Naive B cell (primary cell): Measurements from ENCODE around the gene SYNGAP1. TPM values are rescaled to one million over a fixed set of nuclear protein-coding genes. Genes with fewer than 3 reads are reported as not detected.

ENCODE experiments used
- ATAC-seq, 2 donors: fragments of 150-1000 bp; cut with Tn5 transposase; 2 replicates each; pipeline ENCODE4 v1.10.0; 2021; ENCODE audit warnings: low read depth in 2 of 2, mild to moderate bottlenecking in 2 of 2, moderate library complexity in 2 of 2
- DNase-seq: peaks from one replicate; pipeline ENCODE4 v3.0.0; 2022
- H3K27ac Mint-ChIP-seq, 6 donors: one replicate each; pipeline ENCODE4 v1.8.0; 2020 to 2022; ENCODE audit warnings: mild to moderate bottlenecking in 6 of 6, mixed read lengths in 6 of 6, moderate library complexity in 5 of 6, inconsistent platforms in 2 of 6
- H3K27me3 Mint-ChIP-seq, 3 donors: one replicate each; pipeline ENCODE4 v1.8.0; 2021 to 2022; ENCODE audit warnings: mixed read lengths in 3 of 3, mild to moderate bottlenecking in 1 of 3
- H3K36me3 Mint-ChIP-seq, 2 donors: one replicate each; pipeline ENCODE4 v1.8.0; 2020 to 2022; ENCODE audit warnings: mixed read lengths in 2 of 2, inconsistent platforms in 1 of 2, mild to moderate bottlenecking in 1 of 2
- H3K4me1 Mint-ChIP-seq, 3 donors: one replicate each; pipeline ENCODE4 v1.8.0; 2020 to 2022; ENCODE audit warnings: mixed read lengths in 3 of 3, inconsistent platforms in 1 of 3, mild to moderate bottlenecking in 1 of 3, moderate library complexity in 1 of 3
- H3K4me3 Mint-ChIP-seq, 8 donors: one replicate each; pipeline ENCODE4 v1.8.0; 2020 to 2022; ENCODE audit warnings: mild to moderate bottlenecking in 8 of 8, mixed read lengths in 8 of 8, moderate library complexity in 8 of 8, inconsistent platforms in 2 of 8
- H3K9me3 Mint-ChIP-seq, 7 donors: one replicate each; pipeline ENCODE4 v1.8.0; 2020 to 2022; ENCODE audit warnings: mixed read lengths in 7 of 7, mild to moderate bottlenecking in 5 of 7, inconsistent platforms in 2 of 7, moderate library complexity in 1 of 7
- polyA plus RNA-seq, 6 donors: library from polyadenylated mRNA; unstranded; fragments of 300-500 nt; fragmentation: Illumina TruSeq; gene quantifications; one replicate each; pipeline ENCODE4 v1.2.3, GENCODE V29; 2021; ENCODE audit warnings: low read depth in 6 of 6

Gene SYNGAP1
- polyA plus RNA-seq, 6 donors from 2014 or later, result 0.25 to 1.9 (median 0.48) TPM; not detected in 1

DNA sequence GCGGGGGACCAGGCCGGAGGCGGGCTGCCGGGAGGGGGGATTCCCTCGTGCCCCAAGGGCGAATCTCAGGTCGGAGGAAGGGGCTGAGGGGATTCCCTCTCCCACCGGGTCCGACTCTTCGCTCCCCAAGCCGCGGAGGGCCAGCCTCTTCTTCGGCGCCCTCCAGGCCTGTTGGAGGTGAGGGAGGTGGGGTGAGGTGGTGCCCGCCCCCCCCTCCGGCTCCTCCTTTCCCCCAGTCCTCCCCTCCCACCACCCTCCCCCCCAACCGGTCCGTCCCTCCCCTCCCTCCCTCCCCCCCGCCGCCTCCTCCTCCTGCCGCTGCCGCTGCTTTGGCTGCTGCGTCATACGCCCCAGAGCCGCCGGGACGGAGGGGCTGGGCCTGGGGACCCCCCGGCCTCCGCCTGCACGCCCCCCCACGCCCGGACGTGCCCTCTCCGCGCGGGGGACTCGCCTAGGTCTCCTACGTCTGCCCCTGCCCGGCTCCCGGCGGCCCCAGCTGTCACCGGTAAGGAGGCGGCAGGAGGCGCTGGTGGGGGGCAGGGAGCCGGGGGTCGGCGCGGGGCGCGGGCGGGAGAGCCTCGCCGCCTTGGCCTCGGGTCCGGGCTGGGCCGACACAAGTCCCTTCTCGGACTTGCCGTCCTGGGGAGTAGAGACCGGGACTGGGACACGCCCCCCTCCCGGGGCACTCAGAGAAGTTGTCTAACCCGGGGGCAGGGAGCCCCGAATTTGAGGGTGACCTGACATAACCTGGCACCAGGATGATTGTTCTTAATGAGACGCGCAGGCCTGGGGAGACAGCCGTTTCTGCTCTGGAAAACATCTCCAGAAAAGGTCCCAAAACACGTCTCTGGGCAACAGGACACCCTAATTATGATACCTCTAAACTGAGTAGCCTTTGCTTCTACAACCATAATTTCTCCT lies 8.9 kb upstream of the SYNGAP1 start, which contains the start of gene PHF1:
PHF1 (plus strand) TSS at position 304 of the 921 bp plus-strand sequence. CDS start 1,250 bp downstream, outside the sequence.
- ATAC-seq (peak; percentile 64 to 68), DNase-seq (no peak)
- Mint-ChIP-seq H3K27ac (peak within 1 kb of the TSS; percentile 98 to 99 (median 99)), H3K9me3 (no peaks in the 10 kb centered on the region), H3K4me1 (peaks cover 51 to 57% (median 55%) of the 10 kb centered on the region in 3 donors), H3K36me3 (peaks cover 0 to 28% of the 10 kb centered on the region in 2 donors), H3K27me3 (no peaks in the 10 kb centered on the region), H3K4me3 (peak within 1 kb of the TSS; percentile 80 to 96 (median 90))

- peaks cover 0 to 32% of the 10 kb centered on the region in 2 donors for H3K36me3 Mint-ChIP-seq
- peaks cover 58 to 64% (median 62%) of the 10 kb centered on the region in 3 donors for H3K4me1 Mint-ChIP-seq
- peak overlapping the region; percentile 60 to 99 (median 96) for H3K27ac Mint-ChIP-seq
- H3K4me3 Mint-ChIP-seq, result peak overlapping the region; percentile 80 to 94 (median 88)
- H3K27me3 Mint-ChIP-seq, result no peaks in the 10 kb centered on the region
- no peak for ATAC-seq
- H3K9me3 Mint-ChIP-seq, result no peaks in the 10 kb centered on the region
- DNase-seq, result no peak
Measured at GRCh38 chr6:33411632-33412005, 8.2 kb upstream of the SYNGAP1 start.

DNA sequence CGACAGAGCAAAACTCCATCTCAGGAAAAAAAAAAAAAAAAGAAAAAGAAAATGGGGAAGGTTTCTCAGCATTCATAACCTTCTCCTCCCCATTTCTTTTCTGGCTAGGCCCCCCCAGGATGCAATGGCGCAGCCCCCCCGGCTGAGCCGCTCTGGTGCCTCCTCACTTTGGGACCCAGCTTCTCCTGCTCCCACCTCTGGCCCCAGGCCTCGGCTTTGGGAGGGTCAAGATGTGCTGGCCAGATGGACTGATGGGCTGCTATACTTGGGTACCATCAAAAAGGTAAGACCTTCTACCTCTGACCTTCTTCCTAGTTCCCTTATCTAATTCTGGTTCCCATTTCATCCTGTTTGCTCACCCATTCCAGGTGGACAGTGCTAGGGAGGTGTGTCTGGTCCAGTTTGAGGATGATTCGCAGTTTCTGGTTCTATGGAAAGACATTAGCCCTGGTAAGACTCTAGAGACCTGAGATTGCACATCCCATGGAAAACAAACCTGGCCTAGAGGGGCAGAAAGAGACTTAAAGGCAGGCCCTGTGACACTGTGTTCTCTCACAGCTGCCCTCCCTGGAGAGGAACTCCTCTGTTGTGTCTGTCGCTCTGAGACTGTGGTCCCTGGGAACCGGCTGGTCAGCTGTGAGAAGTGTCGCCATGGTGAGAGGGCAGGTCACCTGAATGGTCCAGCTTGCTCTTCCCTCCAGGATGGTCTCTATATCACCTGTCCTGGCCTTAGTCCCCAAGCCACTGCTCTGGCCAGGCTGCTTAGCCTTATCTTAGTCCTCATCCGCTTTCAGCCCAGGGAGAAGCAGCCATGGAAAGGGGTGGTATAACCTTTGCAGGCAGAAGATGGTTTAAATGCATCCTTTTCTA lies 7.5 kb upstream of the SYNGAP1 start:
- DNase-seq (no peak), ATAC-seq (no peak)
- Mint-ChIP-seq H3K4me3 (peak overlapping the region; percentile 80 to 94 (median 88)), H3K27me3 (no peaks in the 10 kb centered on the region), H3K4me1 (peaks cover 65 to 71% (median 69%) of the 10 kb centered on the region in 3 donors), H3K9me3 (no peaks in the 10 kb centered on the region), H3K36me3 (peaks cover 0 to 32% of the 10 kb centered on the region in 2 donors), H3K27ac (peak overlapping the region; percentile 53 to 99 (median 94))

DNA sequence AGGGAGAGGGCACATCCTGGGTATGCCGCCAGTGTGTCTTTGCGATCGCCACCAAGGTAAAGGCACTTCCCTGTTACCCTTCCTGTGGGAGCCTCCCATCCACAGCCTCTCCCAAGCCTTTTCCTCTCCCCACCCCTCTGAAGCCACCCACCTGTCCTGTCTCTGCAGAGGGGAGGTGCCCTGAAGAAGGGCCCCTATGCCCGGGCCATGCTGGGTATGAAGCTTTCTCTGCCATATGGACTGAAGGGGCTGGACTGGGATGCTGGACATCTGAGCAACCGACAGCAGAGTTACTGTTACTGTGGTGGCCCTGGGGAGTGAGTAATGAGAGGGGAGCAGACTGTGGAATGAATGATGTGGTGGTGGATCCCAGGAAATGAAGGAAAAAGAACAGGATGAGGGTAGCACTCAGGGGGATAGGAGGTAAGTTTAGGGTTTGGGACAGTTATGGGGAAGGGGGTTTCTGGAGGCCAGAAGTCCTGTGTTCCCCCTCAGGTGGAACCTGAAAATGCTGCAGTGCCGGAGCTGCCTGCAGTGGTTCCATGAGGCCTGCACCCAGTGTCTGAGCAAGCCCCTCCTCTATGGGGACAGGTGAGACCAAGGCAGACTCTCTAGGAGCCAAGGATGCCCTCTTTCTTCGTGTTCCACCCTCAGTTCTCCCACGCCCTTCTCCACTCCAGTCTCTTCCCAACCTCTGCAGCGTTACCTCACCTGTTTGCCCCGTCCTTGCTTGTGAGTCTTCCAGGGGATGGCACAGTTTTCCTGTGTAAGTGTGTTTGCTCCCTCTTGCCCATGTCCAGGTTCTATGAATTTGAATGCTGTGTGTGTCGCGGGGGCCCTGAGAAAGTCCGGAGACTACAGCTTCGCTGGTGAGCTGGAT lies 6.4 kb upstream of the SYNGAP1 start:
- peak overlapping the region in 5 of 6 donors; percentile 88 to 99 (median 90) for H3K27ac Mint-ChIP-seq
- no peaks in the 10 kb centered on the region for H3K9me3 Mint-ChIP-seq
- no peak for ATAC-seq
- H3K27me3 Mint-ChIP-seq, result peaks cover 0 to 4% (median 3%) of the 10 kb centered on the region in 3 donors
- H3K36me3 Mint-ChIP-seq, result peaks cover 0 to 36% of the 10 kb centered on the region in 2 donors
- peak overlapping the region; percentile 58 to 94 (median 77) for H3K4me3 Mint-ChIP-seq
- no peak for DNase-seq
- H3K4me1 Mint-ChIP-seq, result peaks cover 71 to 81% (median 75%) of the 10 kb centered on the region in 3 donors

GRCh38 chr6:33414592-33415271 lies 5.1 kb upstream of the SYNGAP1 start:
- peak; percentile 59 for DNase-seq
- ATAC-seq, result no peak

GRCh38 chr6:33415831-33416230 lies 4.0 kb upstream of the SYNGAP1 start:
- Mint-ChIP-seq H3K27ac (peak overlapping the region in 5 of 6 donors; percentile 27 to 99 (median 98)), H3K4me1 (peaks cover 64 to 82% (median 67%) of the 10 kb centered on the region in 3 donors), H3K27me3 (peaks cover 2 to 4% (median 4%) of the 10 kb centered on the region in 3 donors), H3K9me3 (no peaks in the 10 kb centered on the region), H3K4me3 (peak overlapping the region in 7 of 8 donors; percentile 23 to 89 (median 53)), H3K36me3 (peaks cover 0 to 38% of the 10 kb centered on the region in 2 donors)
- ATAC-seq (no peak), DNase-seq (no peak)

More at GRCh38 chr6:33414592-33415271, 5.1 kb upstream of the SYNGAP1 start:
- no peaks in the 10 kb centered on the region for H3K9me3 Mint-ChIP-seq
- H3K27me3 Mint-ChIP-seq, result peaks cover 0 to 4% (median 4%) of the 10 kb centered on the region in 3 donors
- H3K4me3 Mint-ChIP-seq, result peak overlapping the region in 7 of 8 donors; percentile 19 to 89 (median 68)
- peak overlapping the region in 5 of 6 donors; percentile 85 to 99 (median 94) for H3K27ac Mint-ChIP-seq
- H3K36me3 Mint-ChIP-seq, result peaks cover 0 to 38% of the 10 kb centered on the region in 2 donors
- peaks cover 69 to 83% (median 71%) of the 10 kb centered on the region in 3 donors for H3K4me1 Mint-ChIP-seq

GRCh38 chr6:33416386-33417127 lies 3.3 kb upstream of the SYNGAP1 start:
- DNase-seq (no peak), ATAC-seq (no peak)
- Mint-ChIP-seq H3K9me3 (no peaks in the 10 kb centered on the region), H3K4me3 (peak overlapping the region; percentile 84 to 95 (median 92)), H3K36me3 (peaks cover 0 to 38% of the 10 kb centered on the region in 2 donors), H3K4me1 (peaks cover 61 to 79% (median 62%) of the 10 kb centered on the region in 3 donors), H3K27ac (peak overlapping the region; percentile 69 to 99 (median 98)), H3K27me3 (peaks cover 4 to 10% (median 8%) of the 10 kb centered on the region in 3 donors)

GRCh38 chr6:33417128-33417902 lies 2.5 kb upstream of the SYNGAP1 start:
- no peak for DNase-seq
- H3K27me3 Mint-ChIP-seq, result peaks cover 4 to 12% (median 8%) of the 10 kb centered on the region in 3 donors
- peak overlapping the region; percentile 98 to 99 (median 98) for H3K27ac Mint-ChIP-seq
- peak overlapping the region; percentile 84 to 95 (median 92) for H3K4me3 Mint-ChIP-seq
- H3K36me3 Mint-ChIP-seq, result peaks cover 0 to 38% of the 10 kb centered on the region in 2 donors
- peaks cover 57 to 73% (median 59%) of the 10 kb centered on the region in 3 donors for H3K4me1 Mint-ChIP-seq
- ATAC-seq, result no peak
- no peaks in the 10 kb centered on the region for H3K9me3 Mint-ChIP-seq

- H3K36me3 Mint-ChIP-seq, result peaks cover 0 to 35% of the 10 kb centered on the region in 2 donors
- peak within 1 kb of the TSS; percentile 98 to 99 (median 98) for H3K27ac Mint-ChIP-seq
- H3K4me1 Mint-ChIP-seq, result peaks cover 50 to 65% (median 51%) of the 10 kb centered on the region in 3 donors
- DNase-seq (peak; percentile 99), ATAC-seq (peak; percentile 85 to 87)
- H3K4me3 Mint-ChIP-seq, result peak within 1 kb of the TSS; percentile 84 to 95 (median 92)
- peaks cover 4 to 12% (median 8%) of the 10 kb centered on the region in 3 donors for H3K27me3 Mint-ChIP-seq
- no peaks in the 10 kb centered on the region for H3K9me3 Mint-ChIP-seq
Measured at GRCh38 chr6:33417903-33418689, 1.8 kb upstream of the SYNGAP1 start, which contains the start of gene CUTA. CUTA (minus strand) TSS chr6:33418107; CDS start chr6:33418000, 107 bp downstream.
